ENCODE data around the gene MSLN.
"Not testable (repeated sequence)": the region's sequence is repeated elsewhere in the genome, so short reads cannot be mapped to it uniquely, and the experiment has no call there.

Gene MSLN

GRCh38 chr16:760545-761343, at the start of gene MSLN:
Gene MSLN (plus strand): TSS chr16:760734. CDS start chr16:762681, 1,947 bp downstream.
- no peak for DNase-seq (ENCODE audit: low read depth in 2 of 2)

GRCh38 chr16:711084-711483, 49.5 kb upstream of the MSLN start:
- no peak for DNase-seq (ENCODE audit: low read depth in 2 of 2)

DNA sequence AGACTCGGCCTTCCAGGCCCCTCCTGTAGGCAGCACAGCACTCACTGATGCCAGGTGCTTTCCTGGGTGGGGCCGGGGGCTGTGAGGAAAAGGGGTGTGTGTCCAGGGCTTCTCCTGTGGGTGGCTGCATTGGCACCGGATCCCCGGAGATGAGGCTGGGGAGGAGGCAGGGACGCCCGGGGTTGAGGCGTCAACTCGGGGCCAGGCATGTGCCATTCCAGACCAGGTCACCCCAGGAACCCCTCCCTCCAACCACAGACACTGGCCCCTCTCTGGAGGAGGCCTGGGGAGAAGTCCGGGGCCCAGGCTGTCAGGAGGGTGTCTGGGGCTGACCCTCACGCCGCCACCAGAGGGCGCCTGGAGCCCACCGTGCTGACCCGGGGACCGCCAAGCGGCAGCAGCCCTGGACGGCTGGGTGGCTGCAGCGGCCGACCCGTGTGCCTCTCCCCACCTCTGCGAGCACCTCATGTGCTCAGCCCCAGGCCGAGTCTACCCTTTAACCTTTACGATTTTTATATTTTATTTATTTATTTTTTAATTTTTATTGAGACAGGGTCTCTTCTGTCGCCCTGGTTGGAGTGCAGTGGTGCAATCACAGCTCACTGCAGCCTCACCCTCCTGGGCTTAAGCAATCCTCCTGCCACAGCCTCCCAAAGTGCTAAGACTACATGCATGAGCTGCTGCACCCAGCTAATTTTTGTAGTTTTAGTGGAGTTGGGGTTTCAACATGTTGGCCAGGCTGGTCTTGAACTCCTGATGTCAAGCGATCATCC, 48.8 kb upstream of the MSLN start:
- DNase-seq (ENCODE audit: low read depth in 2 of 2), result peak; percentile 45 to 66

DNA sequence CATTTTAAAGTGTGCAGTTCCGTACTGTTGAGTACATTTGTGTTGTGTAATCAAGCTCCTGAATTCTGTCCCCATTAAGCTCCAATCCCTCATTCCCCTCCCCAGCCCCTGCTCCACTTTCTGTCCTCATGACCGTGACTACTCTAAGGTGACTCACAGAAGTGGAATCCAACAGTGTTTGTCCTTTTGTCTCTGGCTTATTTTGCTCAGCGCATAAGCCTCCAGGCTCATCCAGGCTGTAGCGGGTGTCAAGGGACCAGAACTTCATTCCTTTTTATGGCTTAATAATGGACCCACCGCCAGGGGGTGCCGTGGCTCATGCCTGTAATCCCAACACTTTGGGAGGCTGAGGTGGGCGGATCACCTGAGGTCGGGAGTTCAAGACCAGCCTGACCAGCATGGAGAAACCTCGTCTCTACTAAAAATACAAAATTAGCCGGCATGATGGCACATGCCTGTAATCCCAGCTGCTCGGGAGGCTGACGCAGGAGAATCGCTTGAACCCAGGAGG, 47.7 kb upstream of the MSLN start:
- DNase-seq (ENCODE audit: low read depth in 2 of 2), result not testable (repeated sequence)

- DNase-seq (ENCODE audit: low read depth in 2 of 2), result no peak
Measured at GRCh38 chr16:714079-714478, 46.5 kb upstream of the MSLN start.

DNA sequence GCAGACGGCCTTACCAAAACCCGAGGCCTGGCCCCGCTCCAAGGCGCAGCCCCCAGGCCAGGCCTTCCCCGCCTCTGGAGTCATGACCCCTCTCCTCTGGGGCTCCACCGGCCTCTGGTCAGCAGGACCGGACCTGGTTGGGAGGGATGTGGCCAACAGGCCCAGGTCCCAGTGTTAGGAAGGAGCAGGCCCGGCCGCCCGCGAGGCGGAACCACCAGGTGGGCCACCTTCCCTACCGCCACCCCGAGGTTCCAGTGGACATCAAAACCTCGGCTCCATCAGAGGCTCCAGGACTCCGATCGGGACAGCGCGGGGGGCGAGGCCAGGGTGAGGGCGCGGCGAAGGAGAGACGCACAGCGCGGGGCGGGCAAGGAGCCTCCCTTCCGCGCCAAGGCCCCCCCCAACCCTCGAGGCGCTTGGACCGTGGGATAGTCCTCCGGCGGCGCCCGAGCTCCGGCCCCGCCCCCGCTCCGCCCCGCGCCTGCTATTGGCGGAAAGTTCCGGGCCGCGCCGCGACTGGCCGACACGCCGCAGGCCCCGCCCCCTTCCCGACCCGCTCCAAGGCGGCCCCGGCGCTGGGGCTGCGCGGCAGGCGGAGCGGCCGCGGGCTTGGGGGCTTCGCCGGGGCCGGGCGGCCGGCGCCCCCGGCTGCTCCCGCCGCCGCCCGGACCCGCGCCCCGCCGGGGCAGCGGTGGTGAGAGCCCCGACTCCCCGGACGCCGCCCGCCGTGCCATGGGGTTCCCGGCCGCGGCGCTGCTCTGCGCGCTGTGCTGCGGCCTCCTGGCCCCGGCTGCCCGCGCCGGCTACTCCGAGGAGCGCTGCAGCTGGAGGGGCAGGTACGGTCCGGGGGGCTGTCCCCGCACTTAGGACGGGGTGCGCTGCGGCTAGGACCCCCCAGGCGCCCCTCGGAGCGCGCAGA, 45.7 kb upstream of the MSLN start, which contains the start of gene METRN:
METRN (plus strand) TSS at position 561 of the 919 bp plus-strand sequence; CDS start at position 733, 172 bp downstream.
- peak; percentile 63 to 87 for DNase-seq (ENCODE audit: low read depth in 2 of 2)

DNA sequence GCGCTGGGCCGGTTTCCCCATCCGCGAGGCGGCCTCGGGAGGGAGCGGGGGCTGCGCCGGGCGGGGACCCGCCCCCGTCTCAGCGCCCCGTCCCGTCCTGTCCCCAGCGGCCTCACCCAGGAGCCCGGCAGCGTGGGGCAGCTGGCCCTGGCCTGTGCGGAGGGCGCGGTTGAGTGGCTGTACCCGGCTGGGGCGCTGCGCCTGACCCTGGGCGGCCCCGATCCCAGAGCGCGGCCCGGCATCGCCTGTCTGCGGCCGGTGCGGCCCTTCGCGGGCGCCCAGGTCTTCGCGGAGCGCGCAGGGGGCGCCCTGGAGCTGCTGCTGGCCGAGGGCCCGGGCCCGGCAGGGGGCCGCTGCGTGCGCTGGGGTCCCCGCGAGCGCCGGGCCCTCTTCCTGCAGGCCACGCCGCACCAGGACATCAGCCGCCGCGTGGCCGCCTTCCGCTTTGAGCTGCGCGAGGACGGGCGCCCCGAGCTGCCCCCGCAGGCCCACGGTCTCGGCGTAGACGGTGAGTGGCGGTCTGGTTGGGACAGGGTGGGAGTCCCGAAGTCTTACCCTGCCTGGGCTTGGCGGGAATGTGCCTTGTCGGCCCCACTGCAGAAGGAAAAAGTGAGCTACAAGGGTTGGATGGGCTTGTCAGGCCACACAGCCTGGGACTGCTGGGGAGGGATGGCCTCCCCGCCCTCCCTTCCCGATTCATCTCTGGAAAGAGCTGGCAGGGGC, 44.9 kb upstream of the MSLN start:
- DNase-seq (ENCODE audit: low read depth in 2 of 2), result no peak

GRCh38 chr16:716200-716568, 44.4 kb upstream of the MSLN start:
- DNase-seq (ENCODE audit: low read depth in 2 of 2), result no peak

GRCh38 chr16:716768-717325, 43.7 kb upstream of the MSLN start:
- DNase-seq (ENCODE audit: low read depth in 2 of 2), result no peak

GRCh38 chr16:717450-718245, 42.9 kb upstream of the MSLN start:
- DNase-seq (ENCODE audit: low read depth in 2 of 2), result no peak

- DNase-seq (ENCODE audit: low read depth in 2 of 2), result no peak
Measured at GRCh38 chr16:718389-718788, 42.1 kb upstream of the MSLN start.

DNA sequence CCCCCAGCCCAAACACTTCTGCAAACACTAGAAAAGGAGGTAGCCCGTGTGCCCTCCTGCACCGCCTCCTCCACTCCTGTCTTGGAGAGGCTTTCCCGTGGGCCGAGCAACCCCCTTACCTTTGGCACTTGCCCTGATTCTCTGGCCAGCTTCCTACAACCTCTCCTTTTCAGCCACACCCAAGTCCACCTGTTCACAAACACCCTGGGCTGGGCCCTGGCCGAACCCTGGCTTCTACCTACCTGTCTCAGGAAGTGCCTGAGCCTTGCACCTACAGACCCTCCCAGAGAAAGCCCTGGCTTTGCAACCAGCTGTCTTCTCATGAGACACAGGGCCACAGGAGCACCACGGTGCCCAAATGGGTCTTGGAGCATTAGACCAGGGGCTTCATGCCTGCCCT, 41.6 kb upstream of the MSLN start:
- DNase-seq (ENCODE audit: low read depth in 2 of 2), result no peak

DNA sequence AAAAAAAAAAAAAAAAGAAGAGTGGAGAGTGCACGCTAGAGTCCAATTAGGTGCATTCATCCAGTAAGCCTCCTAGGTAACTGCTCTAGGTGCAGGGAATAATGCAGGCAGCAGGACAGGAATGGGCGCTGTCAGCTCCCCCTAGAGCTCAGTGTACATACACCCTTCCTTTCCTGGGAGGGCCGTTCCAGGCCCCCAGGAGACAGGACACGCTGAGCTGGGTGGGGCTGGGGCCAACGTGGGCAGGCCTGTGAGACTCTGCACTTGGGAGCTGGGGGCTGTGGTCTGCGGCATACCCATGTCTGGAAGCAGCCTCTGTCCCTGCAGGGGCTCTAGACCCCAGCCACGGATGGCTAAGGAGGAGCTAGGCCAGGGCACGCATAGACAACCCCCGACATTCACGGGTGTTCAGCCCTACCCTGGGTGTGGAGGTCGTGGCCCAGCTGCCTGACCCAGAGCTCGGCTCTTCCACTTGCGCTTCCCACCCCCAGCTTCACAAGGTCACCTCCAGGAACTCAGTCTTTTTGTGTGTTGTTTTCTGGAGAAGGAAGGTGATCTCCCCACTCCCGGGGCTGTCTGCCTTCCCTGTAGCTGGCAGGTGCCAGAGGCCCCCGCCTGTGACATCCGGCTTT, 40.6 kb upstream of the MSLN start:
- DNase-seq (ENCODE audit: low read depth in 2 of 2), result no peak

DNA sequence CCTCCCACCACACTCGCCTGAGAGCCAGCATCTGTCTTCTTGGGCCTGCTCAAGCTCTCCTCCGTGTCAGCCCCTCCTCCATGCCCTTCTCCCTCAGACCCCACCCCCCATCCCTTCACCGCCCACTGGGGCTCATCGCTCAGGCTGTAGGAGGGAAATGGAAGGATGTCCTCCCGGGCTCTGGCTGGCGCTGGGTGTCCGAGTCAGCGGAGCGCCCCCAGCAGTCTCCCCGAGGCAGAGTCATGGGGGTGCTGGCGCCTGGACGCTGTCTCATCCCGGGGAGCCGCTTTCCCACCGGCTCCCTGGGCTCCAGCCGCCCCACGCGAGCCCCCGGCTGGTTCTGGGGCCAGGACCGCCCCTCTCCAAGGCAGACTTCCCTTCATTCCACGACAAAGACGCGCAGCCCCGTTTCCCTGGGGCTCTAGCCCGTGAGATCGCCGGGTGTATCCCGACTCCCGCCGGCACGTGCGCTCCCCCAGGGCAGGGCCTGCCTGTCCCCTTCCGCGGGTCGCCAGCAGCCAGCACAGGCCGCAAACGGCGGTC, 40.0 kb upstream of the MSLN start:
- peak in 1 of 2 donors; percentile 40 for DNase-seq (ENCODE audit: low read depth in 2 of 2)

DNA sequence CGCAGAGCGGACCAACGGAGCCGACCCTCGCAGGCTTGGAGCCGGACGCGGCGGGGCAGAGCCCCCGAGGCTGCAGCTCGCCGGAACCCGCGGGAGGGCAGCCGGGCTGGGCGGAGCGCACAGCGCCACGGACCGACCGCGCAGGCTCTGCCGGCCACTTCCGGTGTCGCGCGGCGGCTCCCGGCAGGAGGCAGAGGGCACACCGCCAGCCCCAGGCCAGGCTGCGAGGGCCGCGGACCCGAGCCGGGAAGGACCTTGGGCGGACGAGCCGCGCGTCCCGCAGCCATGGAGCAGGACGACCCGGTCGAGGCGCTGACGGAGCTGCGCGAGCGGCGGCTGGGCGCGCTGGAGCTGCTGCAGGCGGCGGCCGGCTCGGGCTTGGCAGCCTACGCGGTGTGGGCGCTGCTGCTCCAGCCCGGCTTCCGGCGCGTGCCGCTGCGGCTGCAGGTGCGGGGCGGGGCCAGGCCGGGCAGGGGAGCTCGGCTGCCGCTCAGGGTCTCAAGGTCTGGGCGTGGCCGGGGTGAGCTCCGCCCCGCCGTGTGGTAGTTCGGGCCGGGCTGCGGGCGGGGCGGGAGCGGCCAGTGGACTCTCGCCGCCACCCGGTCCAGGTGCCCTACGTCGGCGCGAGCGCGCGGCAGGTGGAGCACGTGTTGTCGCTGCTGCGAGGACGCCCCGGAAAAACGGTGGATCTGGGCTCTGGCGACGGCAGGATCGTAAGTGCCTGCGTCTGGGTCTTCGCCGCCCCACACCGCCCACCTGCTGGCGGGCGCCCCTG, 39.4 kb upstream of the MSLN start, which contains the start of gene ANTKMT:
ANTKMT (plus strand) TSS at position 157 of the 775 bp plus-strand sequence; CDS start at position 286, 129 bp downstream.
- DNase-seq (ENCODE audit: low read depth in 2 of 2), result peak in 1 of 2 donors; percentile 73

DNA sequence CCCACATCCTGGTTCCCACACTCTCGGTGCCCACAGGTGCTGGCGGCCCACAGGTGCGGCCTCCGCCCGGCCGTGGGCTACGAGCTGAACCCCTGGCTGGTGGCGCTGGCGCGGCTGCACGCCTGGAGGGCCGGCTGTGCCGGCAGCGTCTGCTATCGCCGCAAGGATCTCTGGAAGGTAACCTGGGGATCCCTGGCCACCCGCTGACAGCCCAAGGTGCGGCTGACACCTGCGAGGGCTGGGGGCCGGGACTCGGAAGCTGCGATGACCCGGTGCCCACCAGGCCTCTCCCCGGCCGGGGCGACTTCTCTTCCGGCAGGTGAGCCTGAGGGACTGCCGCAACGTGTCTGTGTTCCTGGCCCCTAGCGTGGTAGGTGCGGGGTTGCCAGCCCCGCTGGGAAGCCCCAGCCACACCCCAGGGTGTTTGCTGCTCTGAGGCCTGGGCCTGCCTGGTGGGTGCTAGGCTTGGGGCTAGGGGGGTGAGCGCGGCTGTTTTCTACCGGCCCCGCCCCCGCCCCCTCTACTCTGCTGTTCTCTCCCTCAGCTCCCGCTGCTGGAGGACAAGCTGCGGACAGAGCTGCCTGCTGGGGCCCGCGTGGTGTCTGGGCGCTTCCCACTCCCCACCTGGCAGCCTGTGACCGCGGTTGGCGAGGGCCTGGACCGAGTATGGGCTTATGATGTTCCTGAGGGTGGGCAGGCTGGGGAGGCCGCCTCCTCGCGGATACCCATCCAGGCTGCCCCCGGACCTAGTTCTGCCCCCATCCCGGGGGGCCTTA, 38.6 kb upstream of the MSLN start:
- DNase-seq (ENCODE audit: low read depth in 2 of 2), result no peak
